Endothelial cell of umbilical vein (primary cell): Measurements from ENCODE around the gene GABARAP. TPM values are rescaled to one million over a fixed set of nuclear protein-coding genes. Genes with fewer than 3 reads are reported as not detected.

Experiments
- BruUV-seq: library from RNA; stranded (reverse); fragments of 400-500 nt; replicated peaks from 2 replicates; lab custom pipeline; 2021; lab: Mats Ljungman, UMichigan
- CTCF ChIA-PET: fragments of 300-600, 350-600 bp; sonication (Branson Sonifier 250); formaldehyde crosslinking; loops from one replicate; lab custom pipeline; 2021; ENCODE audit warnings: antibody characterized with exemption, inconsistent platforms; lab: Charles Lee
- POLR2A ChIA-PET: fragments of 300-600, 350-600 bp; sonication (Branson Sonifier 250); formaldehyde crosslinking; loops from one replicate; lab custom pipeline; 2021; ENCODE audit warnings: antibody characterized with exemption, inconsistent platforms; lab: Charles Lee
- DNase-seq: peaks from one replicate; pipeline ENCODE4 v3.0.0-alpha.2; 2011; ENCODE audit warnings: low read depth, low spot score
- FAIRE-seq: peaks from 2 replicates; lab custom pipeline; 2011; peaks lifted over from hg19 to GRCh38; lab: Jason Lieb, UNC
- H2AFZ ChIP-seq: 2 replicates; pipeline ENCODE4 v1.6.0; 2012; ENCODE audit warnings: low read depth, low read length, control low read depth, inconsistent platforms
- H3K27ac ChIP-seq: 2 replicates; pipeline ENCODE4 v1.5.1; 2011; ENCODE audit warnings: low read depth, mild to moderate bottlenecking, control low read depth, low read length, moderate library complexity; ENCODE audit not compliant: insufficient read depth
- H3K27me3 ChIP-seq, 2 experiments: 2 replicates each; pipeline versions ENCODE4 v1.6.0 to v1.6.1; 2011; ENCODE audit warnings: low read length in 2 of 2, mixed read lengths in 1 of 2; ENCODE audit not compliant: control insufficient read depth in 2 of 2, insufficient read depth in 2 of 2
- H3K36me3 ChIP-seq, 2 experiments: 2 replicates in 1 of 2; 3 replicates in 1 of 2; pipeline ENCODE4 v1.5.1; 2011; ENCODE audit warnings: low read length in 2 of 2, mild to moderate bottlenecking in 1 of 2, moderate library complexity in 1 of 2; ENCODE audit not compliant: control insufficient read depth in 2 of 2, insufficient read depth in 2 of 2; ENCODE audit errors: extremely low read depth in 1 of 2
- H3K4me1 ChIP-seq: 3 replicates; pipeline ENCODE4 v1.5.1; 2011; ENCODE audit warnings: mild to moderate bottlenecking, low read length; ENCODE audit not compliant: control insufficient read depth, insufficient read depth; ENCODE audit errors: extremely low read depth
- H3K4me2 ChIP-seq: 2 replicates; pipeline ENCODE4 v1.6.1; 2011; ENCODE audit warnings: low read length, control low read depth, mixed read lengths; ENCODE audit not compliant: insufficient read depth
- H3K4me3 ChIP-seq, 3 experiments: fragments of 200-600 bp in 1 of 3; sonication (generic), shearing (Covaris generic) in 1 of 3; replicated peaks in 1 of 3; 2 replicates each; pipeline ENCODE4 v1.5.1; 2011 to 2016; ENCODE audit warnings: control low read depth in 3 of 3, low read length in 3 of 3, mild to moderate bottlenecking in 2 of 3, inconsistent platforms in 1 of 3, low read depth in 1 of 3, moderate library complexity in 1 of 3; ENCODE audit not compliant: insufficient read depth in 1 of 3
- H3K79me2 ChIP-seq: 2 replicates; pipeline ENCODE4 v1.6.0; 2012; ENCODE audit warnings: low read length, inconsistent platforms; ENCODE audit not compliant: control insufficient read depth, insufficient read depth
- H3K9ac ChIP-seq: replicated peaks from 2 replicates; pipeline ENCODE3; 2011; ENCODE audit warnings: low read length, control low read depth; ENCODE audit not compliant: insufficient read depth; ENCODE audit errors: extremely low read depth
- H3K9me1 ChIP-seq: replicated peaks from 3 replicates; pipeline ENCODE4 v1.6.0; 2011; ENCODE audit warnings: mild to moderate bottlenecking, low read length; ENCODE audit not compliant: control insufficient read depth, insufficient read depth; ENCODE audit errors: extremely low read depth
- H3K9me3 ChIP-seq: replicated peaks from 2 replicates; pipeline ENCODE4 v1.5.1; 2012; ENCODE audit warnings: low read length, inconsistent platforms; ENCODE audit not compliant: control insufficient read depth, insufficient read depth
- H4K20me1 ChIP-seq: replicated peaks from 2 replicates; pipeline ENCODE3; 2011; ENCODE audit warnings: mild to moderate bottlenecking, low read length; ENCODE audit not compliant: control insufficient read depth, insufficient read depth; ENCODE audit errors: extremely low read depth
- EZH2 ChIP-seq: IDR thresholded peaks from 2 replicates; pipeline ENCODE4 v1.6.1; 2012; ENCODE audit warnings: borderline replicate concordance, low read depth, mild to moderate bottlenecking, moderate library complexity, low read length, inconsistent platforms; ENCODE audit not compliant: severe bottlenecking
- FOS ChIP-seq: IDR thresholded peaks from 2 replicates; pipeline ENCODE4 v1.6.1; 2011; ENCODE audit warnings: mild to moderate bottlenecking, low read length, moderate library complexity, borderline replicate concordance; ENCODE audit not compliant: insufficient read depth
- GATA2 ChIP-seq: IDR thresholded peaks from 2 replicates; pipeline ENCODE4 v1.7.0; 2011; ENCODE audit warnings: low read depth, mild to moderate bottlenecking, moderate library complexity, mixed read lengths, low read length; ENCODE audit not compliant: insufficient read length, insufficient read depth
- JUN ChIP-seq: IDR thresholded peaks from 2 replicates; pipeline ENCODE4 v1.6.1; 2011; ENCODE audit warnings: borderline replicate concordance, low read depth; ENCODE audit not compliant: insufficient read length, insufficient read depth
- MYC ChIP-seq: IDR thresholded peaks from one replicate; pipeline ENCODE4 v1.6.1; 2011; ENCODE audit warnings: mild to moderate bottlenecking, low read depth, low read length
- POLR2A ChIP-seq: IDR thresholded peaks from 2 replicates; pipeline ENCODE4 v1.6.1; 2012; ENCODE audit warnings: low read depth, mild to moderate bottlenecking, control low read depth, low read length
- POLR2AphosphoS5 ChIP-seq: IDR thresholded peaks from 2 replicates; pipeline ENCODE4 v1.6.1; 2012; ENCODE audit warnings: low read depth, mild to moderate bottlenecking, control low read depth, low read length, moderate library complexity; ENCODE audit not compliant: insufficient read depth
- dilution Hi-C: fragments of 300-500 bp; cut with MboI; formaldehyde crosslinking; loops from one replicate; pipeline ENCODE4 v1.15.0; 2019; ENCODE audit warnings: low sequenced_read_pairs; ENCODE audit not compliant: extremely low pct_ligation_motif_present
- intact Hi-C: fragments of 100-400 bp; cut with micrococcal nuclease; formaldehyde crosslinking; loops from one replicate; pipeline ENCODE4 v1.10.0; 2022
- polyA plus RNA-seq, 4 experiments: library from polyadenylated mRNA; depleted of rRNA in 3 of 4; stranded (reverse) in 3 of 4; unstranded in 1 of 4; fragments of >200 nt; gene quantifications; 2 replicates each; pipeline versions ENCODE4 v1.2.1 to v1.2.3, GENCODE V29; 2011 to 2012; ENCODE audit warnings: missing spikeins in 1 of 4
- total RNA-seq: library from RNA; stranded (reverse); gene quantifications from 2 replicates; pipeline ENCODE4 v1.2.3, GENCODE V29; 2021
- TF ChIP-seq, protein P1 (sequence below): IDR thresholded peaks from 2 replicates; pipeline ENCODE4 v1.6.1; 2011; ENCODE audit not compliant: insufficient read depth, insufficient read length
- TF ChIP-seq, protein P2 (sequence below), 2 donors: IDR thresholded peaks; 1 replicate in 1 of 2; 2 replicates in 1 of 2; pipeline ENCODE4 v1.5.1; 2011; ENCODE audit warnings: low read length in 2 of 2, mild to moderate bottlenecking in 2 of 2, moderate library complexity in 2 of 2, control low read depth in 1 of 2, inconsistent platforms in 1 of 2, low read depth in 1 of 2; ENCODE audit not compliant: insufficient read depth in 1 of 2; ENCODE audit errors: extremely low read depth in 1 of 2

GABARAP gene
- total and polyA plus RNA-seq, 2 donors (not counting 3 experiments of a cell fraction or from before 2014, with no cell fraction given): 401 to 882 TPM

DNA sequence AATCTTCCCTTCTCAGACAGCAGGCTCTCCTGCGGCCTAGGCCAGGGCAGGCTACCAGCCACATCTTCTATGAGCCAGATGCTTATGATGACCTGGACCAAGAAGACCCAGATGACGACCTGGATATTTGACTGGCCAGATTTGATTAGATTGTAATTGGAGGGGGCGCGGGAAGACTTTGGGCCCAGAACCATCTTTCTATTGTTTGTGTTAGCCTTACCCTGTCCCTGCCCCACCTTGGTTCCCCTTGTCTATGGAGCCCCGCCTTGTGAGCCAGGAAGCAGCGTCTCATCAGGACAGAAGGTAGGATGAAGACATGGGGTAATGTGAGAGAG lies 17.3 kb upstream of the GABARAP start:
- no TSS peak for BruUV-seq
- H3K79me2 ChIP-seq: no peaks in the 10 kb centered on the region
- no peak overlapping the region for H3K4me3 ChIP-seq
- intact Hi-C loops: no loop called here
- DNase-seq (no peak), FAIRE-seq (no peak)
- H4K20me1 ChIP-seq: no peaks in the 10 kb centered on the region
- CTCF ChIA-PET: interaction anchor here (1.3 to 1.5 kb wide), 2 partner anchors 36 to 39 kb away, joined by 3 read pairs; no protein-coding TSS in a partner anchor
- no peaks in the 10 kb centered on the region for H3K9me1 ChIP-seq
- no peaks in the 10 kb centered on the region for H3K9me3 ChIP-seq
- peaks cover 3 to 19% of the 10 kb centered on the region in 2 experiments for H3K36me3 ChIP-seq
- H3K4me2 ChIP-seq: no peak overlapping the region
- peaks cover 25% of the 10 kb centered on the region for H3K4me1 ChIP-seq
- no peak for TF ChIP-seq GATA2
- TF ChIP-seq, protein P1, sequence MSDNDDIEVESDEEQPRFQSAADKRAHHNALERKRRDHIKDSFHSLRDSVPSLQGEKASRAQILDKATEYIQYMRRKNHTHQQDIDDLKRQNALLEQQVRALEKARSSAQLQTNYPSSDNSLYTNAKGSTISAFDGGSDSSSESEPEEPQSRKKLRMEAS: no peak
- TF ChIP-seq EZH2: no peak
- TF ChIP-seq, protein P2, sequence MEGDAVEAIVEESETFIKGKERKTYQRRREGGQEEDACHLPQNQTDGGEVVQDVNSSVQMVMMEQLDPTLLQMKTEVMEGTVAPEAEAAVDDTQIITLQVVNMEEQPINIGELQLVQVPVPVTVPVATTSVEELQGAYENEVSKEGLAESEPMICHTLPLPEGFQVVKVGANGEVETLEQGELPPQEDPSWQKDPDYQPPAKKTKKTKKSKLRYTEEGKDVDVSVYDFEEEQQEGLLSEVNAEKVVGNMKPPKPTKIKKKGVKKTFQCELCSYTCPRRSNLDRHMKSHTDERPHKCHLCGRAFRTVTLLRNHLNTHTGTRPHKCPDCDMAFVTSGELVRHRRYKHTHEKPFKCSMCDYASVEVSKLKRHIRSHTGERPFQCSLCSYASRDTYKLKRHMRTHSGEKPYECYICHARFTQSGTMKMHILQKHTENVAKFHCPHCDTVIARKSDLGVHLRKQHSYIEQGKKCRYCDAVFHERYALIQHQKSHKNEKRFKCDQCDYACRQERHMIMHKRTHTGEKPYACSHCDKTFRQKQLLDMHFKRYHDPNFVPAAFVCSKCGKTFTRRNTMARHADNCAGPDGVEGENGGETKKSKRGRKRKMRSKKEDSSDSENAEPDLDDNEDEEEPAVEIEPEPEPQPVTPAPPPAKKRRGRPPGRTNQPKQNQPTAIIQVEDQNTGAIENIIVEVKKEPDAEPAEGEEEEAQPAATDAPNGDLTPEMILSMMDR (IDR thresholded peaks at IDR 0.05; ENCODE audit: extremely low read depth in 1 of 2, insufficient read depth in 1 of 2, low read depth in 1 of 2, low read length in 2 of 2): no peak
- no peak for TF ChIP-seq MYC
- TF ChIP-seq FOS: no peak
- no peak for TF ChIP-seq JUN
- no peak for TF ChIP-seq POLR2A
- TF ChIP-seq POLR2AphosphoS5: no peak
- H3K9ac ChIP-seq: no peak overlapping the region
- POLR2A ChIA-PET: no interaction called here
- no peak overlapping the region for H2AFZ ChIP-seq
- dilution Hi-C loops: no loop called here
- no peak overlapping the region for H3K27ac ChIP-seq
- no peaks in the 10 kb centered on the region for H3K27me3 ChIP-seq
